Cardiac muscle cell (in vitro differentiated cells and primary cell): ENCODE data around the gene RGS4. TPM values are rescaled to one million over a fixed set of nuclear protein-coding genes. Genes with fewer than 3 reads are reported as not detected.

Experiments used
- DNase-seq, 2 donors: peaks; one replicate each; pipeline versions ENCODE4 v3.0.0 to v3.0.0-alpha.2; 2010 to 2017; ENCODE audit warnings: low read depth in 1 of 2, low spot score in 1 of 2
- H3K27ac ChIP-seq: fragments of 200-600 bp; sonication (generic); 2 replicates; pipeline ENCODE4 v1.5.1; 2016
- H3K27me3 ChIP-seq: fragments of 200-600 bp; sonication (generic); 2 replicates; pipeline ENCODE4 v1.6.0; 2016; ENCODE audit warnings: control low read depth
- H3K36me3 ChIP-seq: fragments of 200-600 bp; sonication (generic); 2 replicates; pipeline ENCODE4 v1.5.1; 2016; ENCODE audit warnings: control low read depth
- H3K4me1 ChIP-seq: fragments of 200-600 bp; sonication (generic); 2 replicates; pipeline ENCODE4 v1.8.1; 2017; ENCODE audit warnings: low read depth, mild to moderate bottlenecking, mixed run types
- H3K4me3 ChIP-seq: fragments of 200-600 bp; sonication (generic); 2 replicates; pipeline ENCODE4 v1.5.1; 2016; ENCODE audit warnings: mild to moderate bottlenecking
- H3K9me3 ChIP-seq: fragments of 200-600 bp; sonication (generic); 2 replicates; pipeline ENCODE4 v1.5.1; 2017; ENCODE audit warnings: low read depth, mild to moderate bottlenecking, control low read depth
- CTCF ChIP-seq: IDR thresholded peaks from 2 replicates; pipeline ENCODE4 v1.5.1; 2012; ENCODE audit warnings: low read depth, mild to moderate bottlenecking, low read length
- polyA plus RNA-seq: library from polyadenylated mRNA; unstranded; fragments of >200 nt; fragmentation: Nextera tagmentation; extraction: Ambion mirVana; gene quantifications from 2 replicates; pipeline ENCODE4 v1.2.1, GENCODE V29; 2016
- total RNA-seq: library from RNA; depleted of rRNA; stranded (reverse); fragments of >200 nt; gene quantifications from 2 replicates; pipeline ENCODE4 v1.2.3, GENCODE V29; 2016

RGS4 gene
- total and polyA plus RNA-seq, 2 experiments from 2014 or later: 16.1 to 25.9 TPM

- DNase-seq: no peak
- no peaks in the 10 kb centered on the region for H3K9me3 ChIP-seq
- no peak overlapping the region for H3K27ac ChIP-seq
- H3K27me3 ChIP-seq: no peaks in the 10 kb centered on the region
- no peak overlapping the region for H3K4me3 ChIP-seq
- no peaks in the 10 kb centered on the region for H3K36me3 ChIP-seq
- TF ChIP-seq CTCF: no peak
- no peaks in the 10 kb centered on the region for H3K4me1 ChIP-seq
Measured at GRCh38 chr1:163048869-163049268, 20.3 kb upstream of the RGS4 start.

- no peak overlapping the region for H3K27ac ChIP-seq
- no peak overlapping the region for H3K4me3 ChIP-seq
- TF ChIP-seq CTCF: no peak
- H3K27me3 ChIP-seq: no peaks in the 10 kb centered on the region
- peaks cover 3% of the 10 kb centered on the region for H3K4me1 ChIP-seq
- DNase-seq: no peak
- no peaks in the 10 kb centered on the region for H3K36me3 ChIP-seq
- no peaks in the 10 kb centered on the region for H3K9me3 ChIP-seq
Measured at GRCh38 chr1:163049296-163049695, 19.9 kb upstream of the RGS4 start.

GRCh38 chr1:163050496-163050895 lies 18.7 kb upstream of the RGS4 start:
- no peak overlapping the region for H3K27ac ChIP-seq
- H3K9me3 ChIP-seq: no peaks in the 10 kb centered on the region
- peaks cover 15% of the 10 kb centered on the region for H3K4me1 ChIP-seq
- H3K27me3 ChIP-seq: no peaks in the 10 kb centered on the region
- H3K36me3 ChIP-seq: no peaks in the 10 kb centered on the region
- no peak overlapping the region for H3K4me3 ChIP-seq
- no peak for DNase-seq
- no peak for TF ChIP-seq CTCF

- Histone ChIP-seq H3K36me3 (no peaks in the 10 kb centered on the region), H3K4me3 (no peak overlapping the region), H3K9me3 (no peaks in the 10 kb centered on the region), H3K27me3 (no peaks in the 10 kb centered on the region), H3K27ac (peak overlapping the region; percentile 87), H3K4me1 (peaks cover 16% of the 10 kb centered on the region)
- TF ChIP-seq CTCF: no peak
- DNase-seq: peak in 1 of 2 donors; percentile 61
Measured at GRCh38 chr1:163054181-163054591, 15.0 kb upstream of the RGS4 start.

- Histone ChIP-seq H3K27ac (peak overlapping the region; percentile 87), H3K27me3 (no peaks in the 10 kb centered on the region), H3K36me3 (no peaks in the 10 kb centered on the region), H3K4me3 (no peak overlapping the region), H3K4me1 (peaks cover 16% of the 10 kb centered on the region), H3K9me3 (no peaks in the 10 kb centered on the region)
- peak; percentile 41 to 61 for DNase-seq
- TF ChIP-seq CTCF: no peak
Measured at GRCh38 chr1:163055005-163055404, 14.2 kb upstream of the RGS4 start.

- Histone ChIP-seq H3K27ac (peak overlapping the region; percentile 87), H3K36me3 (no peaks in the 10 kb centered on the region), H3K27me3 (no peaks in the 10 kb centered on the region), H3K4me1 (peaks cover 16% of the 10 kb centered on the region), H3K9me3 (no peaks in the 10 kb centered on the region), H3K4me3 (no peak overlapping the region)
- DNase-seq: no peak
- no peak for TF ChIP-seq CTCF
Measured at GRCh38 chr1:163055531-163055930, 13.6 kb upstream of the RGS4 start.
